ENCODE measurements around the gene CALY.

The CALY gene

GRCh38 chr10:133355266-133355665 lies 18.6 kb upstream of the CALY start:
- H3K4me3 ChIP-seq (replicated peaks in 1 of 2; ENCODE audit: low read depth in 2 of 2, low read length in 2 of 2) = no peak overlapping the region
- TF ChIP-seq CTCF (IDR thresholded peaks at IDR 0.05; ENCODE audit: low read depth, low read length) = no peak
- DNase-seq (ENCODE audit: low read depth in 2 of 2) = no peak

GRCh38 chr10:133354672-133355240 lies 18.1 kb upstream of the CALY start:
- TF ChIP-seq CTCF (IDR thresholded peaks at IDR 0.05; ENCODE audit: low read depth, low read length) = no peak
- no peak for DNase-seq (ENCODE audit: low read depth in 2 of 2)
- H3K4me3 ChIP-seq (replicated peaks in 1 of 2; ENCODE audit: low read depth in 2 of 2, low read length in 2 of 2) = no peak overlapping the region

DNA sequence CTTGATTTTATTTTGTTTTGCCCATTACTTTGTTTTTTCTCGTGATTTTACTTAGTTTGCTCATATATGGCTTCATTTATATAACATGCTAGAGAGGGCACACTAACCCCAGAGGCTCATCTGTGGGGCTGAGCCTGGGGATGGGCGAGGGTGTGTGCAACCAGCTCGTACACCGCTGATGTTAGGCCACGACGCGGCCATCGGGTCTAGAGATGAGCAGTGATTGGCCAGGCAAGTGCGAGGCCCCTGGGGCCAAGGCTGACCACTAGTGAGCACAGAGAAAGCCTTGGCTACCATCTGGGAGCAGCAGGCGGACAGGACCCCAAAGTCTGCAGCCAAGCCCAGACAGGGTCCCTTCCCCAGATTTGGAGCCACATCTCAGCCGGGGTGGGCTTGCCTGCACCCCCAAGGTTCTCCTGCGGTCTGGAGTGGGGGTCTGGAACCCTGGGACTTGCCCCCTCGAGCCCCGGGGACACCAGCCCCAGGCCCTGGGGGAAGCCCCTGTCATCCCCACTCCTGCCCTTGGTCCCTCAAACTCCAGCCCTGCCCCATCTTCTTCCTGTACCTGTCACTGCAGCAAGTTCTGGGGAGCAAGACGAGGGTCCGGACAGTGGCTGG lies 17.4 kb upstream of the CALY start:
- no peak for DNase-seq (ENCODE audit: low read depth in 2 of 2)
- H3K4me3 ChIP-seq (replicated peaks in 1 of 2; ENCODE audit: low read depth in 2 of 2, low read length in 2 of 2) = no peak overlapping the region
- no peak for TF ChIP-seq CTCF (IDR thresholded peaks at IDR 0.05; ENCODE audit: low read depth, low read length)

DNA sequence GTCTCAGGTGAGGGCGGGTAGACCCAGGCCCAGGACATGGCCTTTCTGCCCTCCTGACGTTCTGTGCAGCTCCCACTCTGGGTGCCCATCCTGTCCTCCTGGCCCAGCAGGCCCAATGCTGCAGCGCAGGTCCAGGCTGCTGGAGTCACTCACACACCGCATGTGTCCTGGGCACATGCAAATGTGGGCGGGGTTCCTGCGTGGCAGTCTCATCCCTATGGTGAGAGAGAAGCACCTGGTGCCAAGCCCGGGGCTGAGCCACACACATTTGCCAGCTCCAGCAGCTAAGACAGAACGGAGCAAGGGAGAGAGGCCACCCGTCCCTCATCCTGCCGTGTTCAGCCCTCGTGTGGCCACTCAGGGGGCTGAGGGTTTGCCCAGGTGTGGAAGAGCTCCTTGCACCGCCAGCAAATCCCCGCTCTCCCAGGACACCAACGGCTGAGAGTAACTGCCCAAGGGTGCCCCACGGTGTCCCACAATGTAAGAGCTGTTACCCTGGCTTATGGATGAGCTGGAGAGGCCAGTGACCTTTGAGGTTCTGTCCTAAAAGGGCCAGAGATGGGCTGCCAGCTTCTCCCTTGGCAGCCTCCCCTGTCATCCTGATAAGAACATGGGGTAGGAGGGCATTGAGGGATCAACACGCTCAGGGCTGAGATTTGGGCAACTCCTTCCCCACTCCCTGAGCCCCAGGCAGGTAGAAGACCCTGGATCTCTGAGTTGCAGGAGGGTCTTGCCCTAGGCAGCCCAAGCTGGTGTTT lies 16.7 kb upstream of the CALY start:
- no peak for TF ChIP-seq CTCF (IDR thresholded peaks at IDR 0.05; ENCODE audit: low read depth, low read length)
- H3K4me3 ChIP-seq (replicated peaks in 1 of 2; ENCODE audit: low read depth in 2 of 2, low read length in 2 of 2) = no peak overlapping the region
- no peak for DNase-seq (ENCODE audit: low read depth in 2 of 2)

DNA sequence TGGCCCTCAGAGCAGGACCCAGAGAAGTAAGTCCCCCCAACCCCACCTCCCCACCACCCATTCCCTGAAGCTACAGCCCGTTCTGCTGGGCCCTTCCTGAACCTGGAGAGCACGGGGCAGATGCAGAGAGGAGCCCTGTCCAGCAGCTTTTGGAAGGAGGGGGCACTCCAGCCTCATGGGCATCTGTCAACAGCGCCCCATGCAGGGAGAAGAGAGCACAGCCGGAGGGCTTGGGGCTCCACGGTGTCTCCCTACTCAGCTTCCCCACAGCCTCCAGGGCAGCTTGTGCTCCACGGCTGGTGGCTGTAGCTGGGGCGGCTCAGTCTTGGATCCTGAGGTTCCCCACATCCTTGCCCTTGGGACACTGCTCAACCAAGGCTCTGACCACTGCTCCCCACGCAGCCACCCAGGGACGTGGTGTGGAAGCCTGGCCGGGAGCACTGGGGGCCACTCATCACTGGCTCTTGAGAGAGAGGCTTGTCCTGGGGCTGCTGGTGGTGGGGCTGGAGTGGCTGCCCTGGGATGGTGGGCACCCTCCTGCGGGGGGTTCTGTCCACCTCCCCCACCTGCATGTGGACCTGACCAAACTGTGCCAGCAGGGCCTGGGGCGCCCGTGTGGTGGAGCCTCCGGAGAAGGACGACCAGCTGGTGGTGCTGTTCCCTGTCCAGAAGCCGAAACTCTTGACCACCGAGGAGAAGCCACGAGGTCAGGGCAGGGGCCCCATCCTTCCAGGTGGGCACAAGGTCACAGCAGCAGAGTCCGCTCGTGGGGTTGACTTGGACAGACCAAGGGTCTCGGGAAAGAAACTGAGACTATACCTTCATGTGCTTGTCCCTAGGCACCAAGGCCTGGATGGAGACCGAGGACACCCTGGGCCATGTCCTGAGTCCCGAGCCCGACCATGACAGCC lies 15.0 kb upstream of the CALY start:
- H3K4me3 ChIP-seq (replicated peaks in 1 of 2; ENCODE audit: low read depth in 2 of 2, low read length in 2 of 2) = no peak overlapping the region
- no peak for TF ChIP-seq CTCF (IDR thresholded peaks at IDR 0.05; ENCODE audit: low read depth, low read length)
- DNase-seq (ENCODE audit: low read depth in 2 of 2) = no peak

GRCh38 chr10:133350950-133351329 lies 14.2 kb upstream of the CALY start:
- TF ChIP-seq CTCF (IDR thresholded peaks at IDR 0.05; ENCODE audit: low read depth, low read length) = no peak
- no peak overlapping the region for H3K4me3 ChIP-seq (replicated peaks in 1 of 2; ENCODE audit: low read depth in 2 of 2, low read length in 2 of 2)
- DNase-seq (ENCODE audit: low read depth in 2 of 2) = no peak

Measured in cardiac fibroblast (primary cell).